ENCODE data around the gene ZNF277.

ZNF277 gene

DNA sequence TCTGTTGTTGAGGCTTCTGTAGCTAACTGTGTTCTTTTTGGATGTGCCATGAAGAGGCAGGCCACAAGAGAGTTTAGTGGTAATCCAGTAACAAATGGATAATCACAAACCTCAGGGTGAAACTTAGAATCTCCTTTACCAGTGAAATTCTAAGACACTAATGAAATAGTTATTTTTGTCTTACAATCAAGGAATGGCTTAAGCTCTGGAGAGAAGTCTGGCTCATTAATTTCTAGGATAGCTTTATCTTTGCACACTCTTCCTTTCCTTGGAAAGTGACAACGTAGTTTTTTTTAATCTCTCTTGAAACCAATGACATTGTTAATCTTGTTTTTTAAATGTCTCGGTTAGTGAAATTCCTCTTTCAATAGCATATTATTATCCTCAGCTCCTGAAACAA, 150.1 kb downstream of the ZNF277 start:
- no peak for DNase-seq (ENCODE audit: low read depth)

DNA sequence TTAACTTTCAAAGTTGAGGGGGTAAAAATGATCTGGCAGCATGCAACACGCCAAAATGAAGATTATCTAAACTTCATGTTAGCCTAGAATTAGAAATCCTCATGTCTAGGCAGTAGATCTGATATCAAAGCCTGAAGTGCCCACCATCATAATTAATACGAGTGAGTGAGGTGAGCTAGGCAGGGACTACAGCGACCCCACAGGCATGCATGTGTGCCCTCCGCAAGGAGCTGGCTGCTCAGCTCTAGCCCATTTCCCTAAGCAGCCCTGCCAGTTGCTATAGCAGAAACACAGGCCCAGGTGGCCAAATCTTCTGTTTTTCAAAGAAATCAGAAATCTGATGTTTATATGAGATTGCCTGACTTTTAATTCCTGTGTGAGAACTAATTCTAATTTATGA, 150.6 kb downstream of the ZNF277 start:
- DNase-seq (ENCODE audit: low read depth): no peak

DNA sequence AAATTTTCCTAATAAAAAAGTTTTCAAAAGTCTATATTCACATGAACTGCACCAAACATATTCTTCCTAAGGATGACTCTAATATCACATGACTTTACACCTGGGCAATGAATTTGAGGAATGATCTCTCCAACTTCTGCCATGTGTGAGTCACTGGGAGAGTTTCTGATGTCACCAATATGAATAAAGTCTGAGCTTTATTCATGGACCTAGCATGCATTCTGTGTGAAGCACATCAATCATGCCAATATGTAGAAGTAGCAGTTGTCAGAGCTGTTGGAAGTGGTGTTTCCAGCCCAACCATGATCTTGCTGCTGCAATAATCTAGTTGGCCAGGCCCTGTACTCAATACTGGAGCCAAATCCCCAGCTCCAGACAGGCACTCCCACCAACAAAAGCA, 152.0 kb downstream of the ZNF277 start:
- no peak for DNase-seq (ENCODE audit: low read depth)

DNA sequence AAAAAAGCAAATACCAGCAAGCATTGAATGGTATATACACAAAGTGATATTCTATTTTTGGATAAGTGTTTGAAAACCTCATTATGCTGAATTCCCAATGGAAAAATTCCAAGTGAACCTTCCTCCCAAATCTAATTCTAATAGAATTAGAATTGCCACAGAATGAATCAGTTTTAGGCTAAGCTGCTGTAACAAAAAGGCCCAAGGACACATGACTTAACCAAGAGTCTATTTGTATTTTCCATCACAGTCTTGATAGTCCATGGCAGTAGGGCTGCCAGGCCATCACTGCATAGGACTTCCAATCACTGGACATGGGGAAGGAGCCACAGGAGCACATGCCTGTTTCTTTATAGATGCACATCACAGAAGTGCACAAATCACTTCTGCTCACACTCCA, 152.6 kb downstream of the ZNF277 start:
- DNase-seq (ENCODE audit: low read depth): no peak

DNA sequence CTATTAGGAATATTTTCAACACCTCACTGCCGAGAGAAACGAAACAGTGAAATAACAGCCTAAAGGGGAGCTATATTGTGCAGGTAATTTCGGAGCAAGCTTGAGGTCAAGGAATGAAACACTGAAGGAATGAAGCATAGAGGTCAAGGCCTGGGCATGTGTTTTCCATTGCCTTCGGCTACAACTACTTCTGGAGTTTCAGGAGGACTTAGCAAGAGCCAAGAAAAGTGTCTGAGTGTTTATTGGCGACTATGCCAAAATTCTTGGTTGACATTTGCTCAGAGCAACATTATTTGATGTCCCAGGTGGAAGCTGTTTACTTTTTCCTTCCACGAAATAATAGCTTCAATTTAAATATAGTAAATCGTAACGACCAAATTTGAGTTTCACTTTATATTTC, 154.2 kb downstream of the ZNF277 start:
- DNase-seq (ENCODE audit: low read depth): no peak

DNA sequence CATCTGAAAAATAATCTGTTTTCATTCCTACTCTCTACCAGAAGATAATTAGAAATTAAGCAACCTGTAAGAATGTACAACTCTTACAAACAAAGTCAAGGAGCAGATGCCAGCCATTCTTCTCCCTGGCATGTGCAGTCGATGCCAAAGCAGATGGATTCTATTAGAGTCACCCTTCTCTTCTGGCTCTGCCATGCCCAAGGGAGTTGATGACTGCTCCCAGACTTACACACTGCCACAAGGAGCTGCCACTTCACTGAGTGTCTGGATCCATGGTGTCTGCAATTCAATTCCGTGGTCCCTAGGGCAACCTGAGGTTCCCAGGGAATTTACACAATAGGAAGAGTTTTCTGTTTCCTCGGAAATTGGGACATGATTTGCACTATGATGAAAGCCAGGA, 154.7 kb downstream of the ZNF277 start:
- DNase-seq (ENCODE audit: low read depth): no peak

DNA sequence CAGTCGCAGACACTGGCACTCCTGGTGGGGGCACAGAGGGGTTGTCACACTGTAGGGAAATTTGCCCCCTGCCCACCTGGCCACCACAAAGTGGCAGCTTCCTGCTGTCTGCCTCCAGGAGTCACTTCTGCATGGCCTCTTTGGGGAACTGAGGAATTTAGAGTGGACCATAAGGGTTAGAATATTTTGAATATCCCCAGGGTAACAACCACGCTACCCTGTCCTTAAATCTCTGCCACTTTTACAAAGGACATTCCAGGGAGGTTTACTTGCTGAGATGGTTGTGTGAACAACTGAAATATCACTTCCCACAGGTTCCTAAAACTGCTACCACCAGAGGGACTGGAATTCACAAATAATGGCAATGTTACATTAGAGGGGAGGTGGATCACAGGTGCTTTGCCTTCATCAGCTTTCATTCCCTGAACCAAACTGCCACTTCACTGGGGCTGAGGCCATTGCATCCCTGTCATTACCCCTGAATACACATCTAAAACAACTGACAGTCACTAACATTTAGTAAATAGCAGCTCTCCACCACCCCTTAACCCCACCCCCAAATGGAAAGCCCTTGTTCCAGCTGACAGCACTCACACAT, 155.7 kb downstream of the ZNF277 start:
- no peak for DNase-seq (ENCODE audit: low read depth)

DNA sequence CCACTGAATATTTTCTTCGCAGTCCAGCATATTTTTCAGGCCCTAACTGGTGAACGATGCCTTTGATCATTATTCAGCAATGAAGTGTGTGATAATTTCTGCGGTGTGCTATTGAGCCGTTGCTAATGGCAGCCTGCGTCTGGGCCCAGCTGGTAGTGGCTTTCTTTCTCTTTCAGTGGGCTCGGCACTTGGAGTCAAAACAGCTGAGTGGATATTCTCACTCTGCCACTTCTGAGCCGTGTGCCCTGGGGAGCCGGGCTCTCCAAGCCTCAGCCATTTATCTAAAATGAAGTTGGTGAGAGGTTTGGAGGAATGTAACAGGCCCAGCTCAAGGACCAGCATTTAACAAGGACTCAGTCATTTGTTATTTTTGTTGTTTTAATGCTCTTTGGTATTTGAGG, 156.2 kb downstream of the ZNF277 start:
- DNase-seq (ENCODE audit: low read depth): no peak

DNA sequence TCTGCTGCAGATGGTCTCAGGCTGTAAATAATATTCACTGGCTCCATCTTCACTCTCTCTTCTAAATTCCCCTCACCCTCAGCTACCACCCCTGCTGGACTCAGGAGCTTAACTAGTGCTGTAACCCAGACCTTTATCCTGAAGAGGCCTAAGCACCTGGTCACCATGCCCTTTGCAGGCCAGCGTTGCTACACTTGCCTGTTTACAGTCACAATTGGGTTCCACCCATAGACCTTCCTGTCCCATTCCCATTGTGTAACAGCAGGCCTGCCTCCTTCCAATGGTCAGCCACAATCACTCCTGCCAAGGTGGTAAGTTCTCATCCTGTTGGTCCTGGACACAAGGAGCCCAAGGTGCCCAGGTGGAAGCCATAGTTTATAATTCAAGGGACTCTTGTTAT, 157.9 kb downstream of the ZNF277 start:
- DNase-seq (ENCODE audit: low read depth): no peak

DNA sequence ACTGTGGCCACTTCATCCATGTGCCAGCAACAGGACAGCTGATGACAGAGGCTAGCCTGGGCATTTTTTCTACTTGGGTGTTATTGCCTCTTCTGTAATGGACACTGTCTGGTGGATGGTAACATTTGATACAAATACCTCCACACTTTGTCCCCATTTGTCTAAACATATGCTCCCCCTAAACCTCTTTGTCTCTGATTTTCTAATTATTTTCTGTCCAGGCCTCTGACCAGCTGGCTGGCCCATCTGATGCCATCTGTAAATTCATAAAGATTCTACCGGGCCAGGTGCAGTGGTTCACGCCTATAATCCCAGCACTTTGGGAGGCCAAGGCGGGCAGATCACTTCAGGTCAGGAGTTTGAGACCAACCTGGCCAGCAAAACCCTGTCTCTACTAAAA, 159.1 kb downstream of the ZNF277 start:
- DNase-seq (ENCODE audit: low read depth): no peak

DNA sequence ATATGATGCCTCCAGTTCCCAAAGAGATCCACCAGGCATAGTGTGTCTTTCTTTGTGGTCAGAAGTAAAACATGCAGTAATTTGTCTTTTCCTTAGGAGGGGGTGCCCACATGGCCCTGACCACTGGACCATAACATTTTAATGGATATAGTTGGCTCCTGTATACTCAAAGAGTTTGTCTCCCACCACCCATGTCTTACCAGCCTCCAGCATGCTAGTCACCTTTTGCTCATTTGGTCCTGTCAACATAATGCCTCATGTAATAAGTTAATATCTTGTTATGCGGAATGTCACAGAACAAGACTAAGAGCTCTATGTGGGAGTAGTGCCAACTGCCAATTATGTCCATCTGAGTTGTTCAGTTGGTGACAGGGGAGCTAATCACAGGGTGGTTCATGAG, 160.4 kb downstream of the ZNF277 start:
- DNase-seq (ENCODE audit: low read depth): no peak

DNA sequence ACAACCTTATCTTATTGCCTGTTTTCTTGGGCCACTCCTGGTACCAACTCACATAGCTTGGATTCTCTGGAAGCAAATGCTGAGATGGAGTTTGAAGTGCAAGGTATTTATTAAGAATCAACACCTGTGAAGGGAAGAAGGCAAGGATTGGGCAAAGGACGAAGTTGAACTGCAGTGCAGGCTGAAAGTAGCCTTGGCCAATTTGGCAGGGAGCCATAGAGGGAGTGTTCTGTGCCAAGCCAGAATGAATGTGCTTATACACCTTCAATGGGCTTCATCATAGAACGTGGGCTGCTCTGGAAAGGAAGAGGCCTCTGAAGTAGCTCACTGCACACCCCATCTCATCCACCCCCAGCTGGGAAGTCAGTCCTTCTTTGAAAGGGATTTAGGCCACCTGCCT, 163.9 kb downstream of the ZNF277 start:
- no peak for DNase-seq (ENCODE audit: low read depth)

DNA sequence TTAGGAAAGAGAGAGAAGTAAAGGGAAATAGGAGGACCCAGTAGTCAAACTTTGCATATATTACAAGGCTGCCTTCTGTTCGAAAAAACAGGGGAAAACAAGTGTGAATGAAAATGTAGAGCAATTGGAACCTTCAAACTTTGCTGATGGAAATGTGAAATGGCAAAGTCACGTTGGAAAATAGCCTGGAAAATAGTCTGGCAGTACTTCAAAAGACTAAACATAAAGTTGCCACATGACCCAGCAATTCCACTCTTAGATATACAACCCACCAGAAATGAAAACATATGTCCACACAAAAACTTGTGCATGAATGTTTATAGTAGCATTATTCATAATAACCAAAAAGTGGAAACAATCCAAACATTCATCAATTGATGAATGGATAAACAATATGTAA, 165.2 kb downstream of the ZNF277 start:
- no peak for DNase-seq (ENCODE audit: low read depth)

DNA sequence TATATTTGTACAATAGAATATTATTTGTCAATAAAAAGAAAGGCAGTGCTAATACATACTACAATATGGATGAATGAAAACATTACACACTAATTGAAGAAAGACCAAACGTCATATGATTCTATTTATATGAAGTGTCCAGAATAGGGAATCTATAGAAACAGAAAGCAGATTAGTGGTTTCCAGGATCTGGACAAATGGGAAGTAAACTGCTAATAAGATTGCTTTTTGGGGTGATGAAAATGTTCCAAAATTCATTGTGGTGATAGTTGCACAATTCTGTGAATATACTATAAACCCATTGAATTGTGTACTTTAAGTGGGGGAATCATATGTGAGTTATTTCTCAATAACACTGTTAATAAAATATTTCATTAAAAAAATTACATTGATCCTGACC, 165.6 kb downstream of the ZNF277 start:
- no peak for DNase-seq (ENCODE audit: low read depth)

DNA sequence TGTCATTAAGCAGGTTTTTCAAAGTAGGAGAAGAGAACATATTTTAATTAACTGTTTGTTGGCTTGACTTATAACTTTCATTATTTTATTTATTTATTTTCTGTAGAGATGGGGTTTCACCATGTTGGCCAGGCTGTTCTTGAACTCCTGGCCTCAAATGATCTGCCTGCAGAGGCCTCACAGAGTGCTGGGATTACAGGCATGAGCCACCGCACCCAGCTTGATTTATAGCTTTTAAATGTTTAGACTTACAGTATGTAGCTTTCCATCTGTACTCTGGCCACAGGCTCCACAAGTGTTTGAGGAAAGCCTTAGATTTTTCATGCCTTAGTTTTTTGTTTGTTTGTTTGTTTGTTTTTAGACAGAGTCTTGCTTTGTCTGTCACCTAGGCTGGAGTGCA, 171.1 kb downstream of the ZNF277 start:
- DNase-seq (ENCODE audit: low read depth): no peak

DNA sequence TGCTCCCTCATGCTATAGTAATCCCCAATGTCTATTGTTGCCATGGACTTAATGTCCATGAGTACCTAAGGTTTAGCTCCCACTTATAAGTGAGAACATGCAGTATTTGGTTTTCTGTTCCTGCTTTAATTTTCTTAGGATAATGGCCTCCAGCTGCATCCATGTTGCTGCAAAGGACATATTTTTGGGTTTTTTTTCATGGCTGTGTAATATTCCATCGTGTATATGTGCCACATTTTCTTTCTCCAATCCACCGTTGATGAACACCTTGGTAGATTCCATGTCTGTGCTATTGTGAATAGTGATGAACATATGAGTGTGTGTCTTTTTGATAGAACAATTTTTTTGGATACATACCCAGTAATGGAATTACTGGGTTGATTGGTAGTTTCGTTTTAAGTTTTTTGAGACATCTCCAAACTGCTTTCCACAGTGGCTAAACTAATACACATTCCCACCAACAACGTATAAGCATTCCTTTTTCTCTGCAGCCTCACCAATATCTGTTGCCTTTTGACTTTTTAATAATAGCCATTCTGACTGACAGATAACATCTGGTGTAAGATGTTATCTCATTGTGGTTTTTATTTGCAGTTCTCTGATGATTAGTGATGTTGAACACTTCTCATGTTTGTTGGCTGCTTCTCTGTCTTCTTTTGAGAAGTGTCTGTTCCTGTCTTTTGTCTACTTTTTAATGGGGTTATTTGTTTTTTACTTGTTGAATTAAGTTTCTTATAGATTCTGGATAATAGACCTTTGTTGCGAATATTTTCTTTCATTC, 175.0 kb downstream of the ZNF277 start:
- no peak for DNase-seq (ENCODE audit: low read depth)

DNA sequence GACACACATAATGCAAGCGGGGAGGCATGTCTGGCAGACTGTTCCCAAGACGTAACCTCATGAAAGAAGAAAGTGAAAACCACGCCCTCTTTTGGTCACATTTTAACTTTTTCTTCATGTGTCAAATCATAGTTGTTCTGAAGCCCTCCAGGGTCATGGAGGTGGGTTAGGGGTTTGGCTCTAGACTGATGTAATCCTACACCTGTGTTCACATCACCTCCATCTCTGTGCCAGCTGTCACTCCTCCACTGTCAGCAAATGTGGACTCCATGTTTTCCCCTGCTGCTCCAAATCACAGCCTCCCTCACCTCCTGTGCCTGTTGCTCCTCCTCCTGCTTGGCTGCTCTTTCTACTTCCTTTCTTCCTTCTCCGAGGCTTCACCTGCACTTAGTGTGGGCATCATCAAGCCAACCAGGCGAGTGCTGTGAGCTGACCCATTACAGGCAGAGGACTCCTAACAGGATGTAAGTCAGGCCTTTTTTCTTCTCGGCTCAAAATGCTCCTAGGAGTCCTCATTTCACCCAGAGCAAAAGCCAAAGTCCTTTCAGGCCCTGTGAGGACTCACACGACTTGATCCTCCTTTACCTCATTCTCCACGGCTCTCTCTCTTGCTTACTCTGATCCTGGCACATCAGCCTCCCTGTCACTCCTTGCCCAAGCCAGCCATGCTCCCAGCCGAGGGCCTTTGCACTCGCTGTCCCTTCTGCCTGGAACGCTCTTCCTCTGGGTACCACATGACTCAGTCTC, 177.3 kb downstream of the ZNF277 start:
- DNase-seq (ENCODE audit: low read depth): no peak

DNA sequence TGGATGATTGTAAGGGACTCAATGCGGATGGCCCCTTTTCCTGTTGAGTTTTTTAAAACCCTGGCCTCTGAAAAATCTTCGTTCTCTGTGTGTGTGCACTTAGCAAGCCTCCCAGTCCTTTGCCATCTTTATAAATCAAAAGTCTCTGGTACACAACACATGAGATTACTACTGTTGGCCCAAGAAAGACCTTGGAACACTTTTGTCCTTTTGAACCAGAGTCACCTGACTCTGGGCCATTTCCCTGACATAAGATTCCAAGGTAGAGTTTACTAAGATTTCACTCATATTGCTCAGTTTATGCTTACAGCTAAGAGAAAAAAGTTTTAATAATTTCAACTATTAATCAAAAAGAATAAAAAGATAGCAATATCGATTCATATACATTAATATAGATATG, 179.0 kb downstream of the ZNF277 start:
- no peak for DNase-seq (ENCODE audit: low read depth)

DNA sequence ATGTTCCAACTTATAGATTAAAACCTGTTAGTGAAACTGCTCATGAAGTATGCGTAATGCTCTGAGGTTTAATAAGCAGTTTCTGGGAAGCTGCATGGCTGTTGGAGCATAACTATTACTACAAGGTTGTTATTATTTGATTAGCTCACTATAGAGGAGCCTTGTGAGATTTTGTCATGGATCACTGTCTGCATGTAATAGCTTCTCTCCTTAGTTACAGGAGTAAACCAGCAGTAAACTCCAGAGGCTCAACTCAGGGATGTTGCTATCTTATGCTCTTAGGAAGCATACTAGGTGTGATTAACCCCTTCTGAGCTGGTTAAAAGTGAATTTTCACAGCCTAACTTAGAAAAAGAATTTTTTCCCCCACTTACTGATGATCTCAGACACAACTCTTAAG, 180.1 kb downstream of the ZNF277 start:
- DNase-seq (ENCODE audit: low read depth): no peak

DNA sequence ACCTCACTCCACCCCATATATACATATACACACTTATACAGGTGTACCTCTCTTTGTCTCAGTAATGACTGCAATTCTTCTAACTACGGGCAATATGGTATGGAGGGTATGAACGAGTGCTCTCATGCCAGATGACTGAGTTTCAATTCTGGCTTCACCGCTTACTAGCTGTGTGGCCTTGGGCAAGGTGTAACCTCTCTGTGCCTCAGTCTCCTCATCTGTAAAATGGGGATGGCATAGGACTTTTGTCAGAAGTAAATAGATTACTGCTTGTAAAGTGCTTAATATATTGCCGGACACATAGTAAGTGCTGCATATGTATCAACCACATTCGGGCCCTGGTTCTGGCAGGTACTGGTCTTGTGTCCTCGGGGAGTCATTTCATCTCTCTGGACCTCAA, 183.7 kb downstream of the ZNF277 start:
- no peak for DNase-seq (ENCODE audit: low read depth)

DNA sequence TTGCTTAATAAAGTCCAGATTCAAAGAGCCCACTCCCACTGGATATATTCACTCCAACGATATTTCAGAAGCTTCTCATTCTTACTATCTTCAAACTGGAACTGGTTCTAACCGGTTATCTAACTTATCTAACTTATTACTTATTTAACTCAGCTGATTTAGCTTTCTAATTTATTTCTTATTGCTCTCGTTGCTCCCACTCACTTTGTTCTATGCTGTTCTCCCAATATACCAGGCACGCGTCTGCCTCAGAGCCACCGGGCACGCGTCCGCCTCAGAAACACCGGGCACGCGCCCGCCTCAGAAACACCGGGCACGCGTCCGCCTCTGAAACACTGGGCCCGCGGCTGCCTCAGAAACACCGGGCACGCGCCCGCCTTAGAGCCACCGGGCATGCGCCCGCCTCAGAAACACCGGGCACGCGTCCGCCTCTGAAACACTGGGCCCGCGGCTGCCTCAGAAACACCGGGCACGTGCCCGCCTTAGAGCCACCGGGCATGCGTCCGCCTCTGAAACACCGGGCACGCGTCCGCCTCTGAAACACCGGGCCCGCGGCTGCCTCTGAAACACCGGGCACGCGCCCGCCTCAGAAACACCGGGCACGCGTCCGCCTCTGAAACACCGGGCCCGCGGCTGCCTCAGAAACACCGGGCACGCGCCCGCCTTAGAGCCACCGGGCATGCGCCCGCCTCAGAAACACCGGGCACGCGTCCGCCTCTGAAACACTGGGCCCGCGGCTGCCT, 184.8 kb downstream of the ZNF277 start:
- peak; percentile 38 for DNase-seq (ENCODE audit: low read depth)

DNA sequence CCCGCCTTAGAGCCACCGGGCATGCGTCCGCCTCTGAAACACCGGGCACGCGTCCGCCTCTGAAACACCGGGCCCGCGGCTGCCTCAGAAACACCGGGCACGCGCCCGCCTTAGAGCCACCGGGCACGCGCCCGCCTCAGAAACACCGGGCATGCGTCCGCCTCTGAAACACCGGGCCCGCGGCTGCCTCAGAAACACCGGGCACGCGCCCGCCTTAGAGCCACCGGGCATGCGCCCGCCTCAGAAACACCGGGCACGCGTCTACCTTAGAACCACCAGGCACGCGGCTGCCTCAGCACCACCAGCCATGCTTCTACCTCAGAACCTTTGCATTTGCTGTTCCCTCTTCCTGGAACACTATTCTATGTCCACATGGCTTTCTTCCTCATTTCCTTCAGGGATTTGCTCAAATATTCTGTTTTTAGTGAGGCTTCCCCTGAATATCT, 185.4 kb downstream of the ZNF277 start:
- DNase-seq (ENCODE audit: low read depth): peak; percentile 46

Data from activated gamma-delta T cell treated with anti-CD3 and anti-CD28 coated beads, Interleukin-2, amount 50 U/mL, for 16 hours (primary cell).